KG1 (cell line): ENCODE results near the gene GULP1.
"Not testable (repeated sequence)": the region's sequence is repeated elsewhere in the genome, so short reads cannot be mapped to it uniquely, and the experiment has no call there.

Experiments used
- DNase-seq: peaks from one replicate; lab custom pipeline; 2025; lab: John Stamatoyannopoulos, UW

Gene GULP1, protein sequence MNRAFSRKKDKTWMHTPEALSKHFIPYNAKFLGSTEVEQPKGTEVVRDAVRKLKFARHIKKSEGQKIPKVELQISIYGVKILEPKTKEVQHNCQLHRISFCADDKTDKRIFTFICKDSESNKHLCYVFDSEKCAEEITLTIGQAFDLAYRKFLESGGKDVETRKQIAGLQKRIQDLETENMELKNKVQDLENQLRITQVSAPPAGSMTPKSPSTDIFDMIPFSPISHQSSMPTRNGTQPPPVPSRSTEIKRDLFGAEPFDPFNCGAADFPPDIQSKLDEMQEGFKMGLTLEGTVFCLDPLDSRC

DNA sequence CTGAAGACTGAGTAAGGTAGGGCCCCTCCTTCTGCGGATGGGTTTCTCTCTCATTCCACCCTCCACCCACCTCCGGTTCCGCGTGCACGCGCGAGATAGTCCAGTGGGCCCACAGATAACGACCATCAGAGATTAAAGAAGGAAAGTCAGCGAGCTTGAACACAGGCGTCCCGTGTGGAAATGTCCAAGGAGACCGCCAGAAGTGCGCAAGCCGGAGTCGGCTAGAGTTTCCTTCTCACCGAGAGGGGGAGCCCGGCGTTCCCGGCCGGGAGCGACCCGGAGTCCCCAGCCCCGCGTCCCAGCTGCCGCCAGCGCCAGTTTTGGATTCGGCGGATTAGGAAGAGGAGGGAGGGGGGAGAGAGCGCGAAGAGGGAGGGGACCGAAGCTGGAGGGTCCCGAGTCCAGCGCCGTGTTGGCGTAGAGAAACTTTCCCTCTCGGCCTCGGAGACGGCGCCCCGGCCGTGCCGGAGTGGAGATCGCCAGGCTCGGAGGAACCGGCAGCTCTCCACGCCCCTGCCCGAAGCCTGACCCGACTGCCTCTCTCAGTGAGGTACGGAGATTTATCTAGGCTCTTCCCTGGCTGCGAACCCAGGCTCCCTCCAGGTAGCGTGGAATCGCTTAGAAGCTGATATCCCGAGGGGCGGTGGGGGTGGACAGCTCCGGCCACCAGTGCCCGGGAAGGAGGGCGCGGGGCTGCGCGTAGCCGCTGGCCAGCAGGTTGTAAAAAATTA, at the start of gene GULP1:
Gene GULP1 (plus strand): TSS at position 258 of the 731 bp plus-strand sequence. CDS start 185,829 bp downstream, outside the sequence.
- DNase-seq: no peak

DNA sequence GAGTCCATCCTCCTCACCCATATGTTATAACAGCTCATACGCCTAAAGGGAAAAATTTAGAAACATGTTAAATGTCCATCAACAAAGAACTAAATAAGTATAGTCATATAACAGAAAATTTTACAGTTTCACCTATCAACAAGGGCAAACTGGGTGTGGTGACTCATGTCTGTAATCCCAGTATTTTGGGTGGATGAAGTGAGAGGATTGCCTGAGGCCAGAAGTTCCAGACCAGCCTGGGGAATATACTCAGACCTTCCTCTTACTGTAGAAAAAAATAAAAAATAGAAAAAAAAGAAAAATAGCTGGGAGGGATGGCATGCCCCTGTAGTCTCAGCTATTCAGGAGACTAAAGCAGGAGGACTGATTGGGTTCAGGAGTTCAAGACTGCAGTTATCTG, 48.3 kb upstream of the GULP1 start:
- no peak for DNase-seq

DNA sequence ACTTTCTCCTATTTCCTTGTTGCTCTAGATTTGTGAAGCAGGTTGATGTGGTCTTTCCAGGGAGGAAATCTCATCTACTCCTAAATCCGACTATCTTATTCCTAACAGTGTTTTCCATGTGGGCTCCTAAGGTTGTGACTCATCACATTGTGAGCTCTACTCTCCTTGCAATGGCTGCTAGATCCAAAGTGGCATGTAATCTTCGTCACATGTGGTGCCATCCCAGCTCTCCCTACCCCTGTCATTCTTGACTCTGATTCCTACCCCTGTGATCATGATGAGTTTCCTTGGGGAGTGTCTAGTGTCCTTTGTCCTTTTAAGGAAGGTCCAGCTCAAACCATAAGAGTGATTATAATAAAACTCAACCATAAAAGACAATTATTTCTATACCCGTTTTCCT, 47.3 kb upstream of the GULP1 start:
- DNase-seq: no peak

DNA sequence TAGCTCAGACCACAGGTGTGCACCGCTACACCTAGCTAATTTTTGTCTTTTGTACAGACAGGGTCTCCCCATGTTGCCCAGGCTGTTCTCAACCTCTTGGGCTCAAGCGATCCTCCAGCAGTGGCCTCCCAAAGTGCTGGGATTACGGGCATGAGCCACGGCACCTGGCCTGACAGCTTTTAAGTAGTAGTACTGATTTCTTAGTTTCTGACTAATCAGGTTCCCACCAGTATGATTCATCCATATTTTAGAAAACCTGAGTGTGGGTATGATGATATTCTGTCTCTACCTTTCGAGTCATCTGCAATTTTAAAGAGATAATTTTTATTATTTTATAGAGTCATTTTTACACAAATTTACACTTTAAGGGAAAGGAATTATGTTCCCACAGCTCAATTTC, 46.4 kb upstream of the GULP1 start:
- DNase-seq: no peak

DNA sequence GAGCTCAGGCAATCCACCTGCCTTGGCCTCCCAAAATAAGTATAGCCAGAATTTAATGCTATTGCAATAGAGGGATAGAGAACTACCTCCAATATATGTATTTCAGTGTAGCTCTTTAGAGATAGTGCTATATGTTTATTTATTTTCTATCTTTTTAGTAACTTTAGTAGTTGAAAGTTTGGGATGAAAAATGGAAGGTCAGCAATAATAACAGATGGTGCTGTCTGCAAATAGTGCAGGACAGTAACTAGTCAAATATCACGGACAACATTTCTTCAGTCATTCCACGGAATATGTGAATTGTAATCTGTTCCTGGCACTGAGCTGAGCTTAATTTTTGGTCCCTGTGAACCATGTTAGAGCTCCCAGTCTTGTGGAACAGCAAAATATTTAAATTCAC, 43.2 kb upstream of the GULP1 start:
- no peak for DNase-seq

DNA sequence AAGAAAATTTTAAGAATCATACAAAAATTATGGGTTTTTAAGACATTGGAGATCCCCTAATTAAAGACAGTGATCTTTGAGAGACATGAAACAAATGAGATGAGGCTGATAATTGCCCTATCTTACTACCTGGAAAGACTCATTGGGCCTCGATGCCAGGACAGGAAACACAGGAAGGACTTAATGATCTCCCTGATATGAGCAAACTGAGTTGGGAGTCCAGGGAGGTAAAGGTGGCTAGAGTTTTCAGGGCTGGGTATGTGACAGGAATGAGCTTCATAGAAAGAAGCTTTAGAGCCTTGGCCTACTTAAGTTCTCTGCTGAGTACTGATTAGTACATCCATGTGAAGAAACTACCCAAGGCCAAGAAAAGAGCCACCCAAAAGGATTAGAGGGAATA, 40.6 kb upstream of the GULP1 start:
- DNase-seq: no peak

DNA sequence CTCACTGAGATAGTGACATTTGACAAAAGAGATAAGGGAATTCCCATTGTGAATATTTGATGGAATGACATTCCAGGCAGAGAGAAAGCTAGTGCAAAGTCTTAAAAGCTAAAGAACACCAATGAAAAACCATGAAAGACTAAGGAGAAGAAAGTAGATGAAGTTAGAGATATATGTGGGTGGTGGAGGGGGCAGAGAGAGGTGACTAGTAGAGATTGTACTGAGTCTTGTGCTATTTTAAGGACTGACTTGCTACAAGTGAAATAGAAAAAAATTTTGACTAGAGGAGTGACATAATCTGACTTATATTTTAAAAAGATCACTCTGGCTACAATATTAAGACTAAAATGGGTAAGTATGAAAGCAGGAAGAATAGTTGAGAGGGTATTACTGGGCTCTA, 35.3 kb upstream of the GULP1 start:
- no peak for DNase-seq

DNA sequence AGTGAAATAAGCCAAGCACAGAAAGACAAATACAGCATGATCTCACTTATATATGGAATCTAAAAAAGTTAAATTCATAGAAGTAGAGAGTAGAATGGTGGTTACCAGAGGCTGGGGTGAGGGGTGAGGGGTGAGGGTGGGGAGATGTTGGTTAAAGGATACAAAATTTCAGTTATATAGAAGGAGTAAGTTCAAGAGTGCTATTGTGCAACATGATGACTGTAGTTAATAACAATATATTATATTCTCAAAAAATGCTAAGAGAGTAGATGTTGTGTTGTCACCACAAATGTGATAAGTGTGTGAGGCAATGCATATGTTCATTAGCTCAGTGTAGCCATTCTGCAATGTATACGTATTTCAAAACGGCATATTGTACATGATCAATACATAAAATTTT, 26.4 kb upstream of the GULP1 start:
- no peak for DNase-seq

DNA sequence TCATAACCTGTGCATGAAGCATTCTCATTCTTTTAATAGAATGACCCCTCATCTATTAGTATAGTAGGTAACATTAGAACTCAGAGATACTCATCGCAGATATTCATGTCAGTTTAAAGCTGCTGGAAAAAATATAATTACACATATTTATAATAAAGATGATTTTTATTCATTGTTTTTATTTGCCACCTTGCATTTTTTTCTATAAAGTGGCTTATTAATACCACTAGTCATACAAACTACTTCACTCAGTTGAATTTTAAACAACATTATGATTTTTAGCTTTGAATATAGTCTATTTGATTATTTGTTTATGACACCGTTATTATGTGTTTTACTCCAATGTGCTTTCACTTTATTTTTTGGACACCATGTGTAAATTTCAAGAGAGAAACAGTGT, 23.9 kb upstream of the GULP1 start:
- no peak for DNase-seq

DNA sequence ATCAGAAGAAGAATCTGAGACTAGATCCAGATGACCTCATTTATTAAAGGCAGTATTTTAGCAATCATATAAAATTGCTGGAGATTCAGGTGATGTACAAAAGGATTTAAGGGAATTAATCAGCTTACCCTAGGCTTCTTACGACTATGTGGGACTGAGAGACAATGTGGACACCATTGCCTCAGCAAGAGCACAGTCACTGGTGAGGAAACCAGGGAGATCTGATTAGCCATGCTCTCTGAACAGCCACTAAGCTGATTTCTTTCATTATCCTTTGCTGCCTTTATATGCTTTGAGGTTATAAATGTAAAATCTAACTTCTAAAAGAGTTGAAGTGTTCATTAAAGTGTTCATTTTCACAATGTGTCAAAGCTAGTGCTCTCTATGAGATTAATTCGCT, 22.7 kb upstream of the GULP1 start:
- DNase-seq: no peak

DNA sequence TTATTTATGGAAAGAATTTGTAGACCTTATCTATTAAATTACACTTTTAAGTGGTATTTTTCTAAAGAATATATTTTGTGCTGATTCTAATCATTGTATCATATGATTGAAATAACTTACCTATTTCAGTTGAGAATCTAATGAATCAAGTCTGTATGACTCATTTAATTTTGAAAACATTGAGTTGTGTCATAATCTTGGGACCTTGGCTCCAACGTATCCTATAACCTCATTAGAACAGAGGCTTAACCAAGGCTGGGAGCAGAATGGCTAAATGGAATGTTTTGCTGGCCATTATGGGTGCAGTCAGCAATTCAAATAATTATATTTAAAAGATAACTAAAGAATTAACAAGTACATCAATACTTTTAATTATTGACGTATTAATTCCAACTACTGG, 19.6 kb upstream of the GULP1 start:
- no peak for DNase-seq

DNA sequence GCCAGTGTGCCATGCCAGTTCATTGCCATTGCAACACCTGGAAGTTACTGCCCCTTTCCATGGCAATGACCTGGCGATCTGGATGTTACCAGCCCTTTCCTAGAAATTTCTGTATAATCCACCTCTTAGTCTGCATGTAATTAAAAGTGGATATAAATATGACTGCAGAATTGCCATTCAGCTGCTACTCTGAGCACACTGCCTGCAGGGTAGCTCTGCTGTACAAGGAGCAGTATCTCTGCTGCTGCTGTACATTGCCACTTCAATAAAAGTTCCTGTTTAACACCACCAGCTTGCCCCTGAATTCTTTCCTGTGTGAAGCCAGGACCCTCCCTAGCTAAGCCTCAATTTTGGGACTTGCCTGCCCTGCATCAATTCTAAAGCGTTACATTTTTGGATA, 17.4 kb upstream of the GULP1 start:
- DNase-seq: no peak

DNA sequence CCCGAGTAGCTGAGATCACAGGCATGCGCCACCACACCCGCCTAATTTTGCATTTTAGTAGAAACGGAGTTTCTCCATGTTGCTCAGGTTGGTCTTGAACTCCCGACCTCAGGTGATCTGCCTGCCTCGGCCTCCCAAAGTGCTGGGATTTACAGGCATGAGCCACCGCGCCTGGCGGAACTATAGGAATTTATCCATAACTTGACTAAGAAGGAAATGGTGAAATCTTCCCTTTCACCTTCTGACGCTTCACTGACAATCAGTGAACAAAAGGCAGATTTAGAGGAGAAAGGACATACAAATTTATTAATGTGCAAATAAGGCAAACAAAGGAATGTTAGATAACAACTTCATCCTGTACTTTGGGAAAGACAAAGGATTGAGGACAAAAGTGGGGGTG, 15.4 kb upstream of the GULP1 start:
- no peak for DNase-seq

DNA sequence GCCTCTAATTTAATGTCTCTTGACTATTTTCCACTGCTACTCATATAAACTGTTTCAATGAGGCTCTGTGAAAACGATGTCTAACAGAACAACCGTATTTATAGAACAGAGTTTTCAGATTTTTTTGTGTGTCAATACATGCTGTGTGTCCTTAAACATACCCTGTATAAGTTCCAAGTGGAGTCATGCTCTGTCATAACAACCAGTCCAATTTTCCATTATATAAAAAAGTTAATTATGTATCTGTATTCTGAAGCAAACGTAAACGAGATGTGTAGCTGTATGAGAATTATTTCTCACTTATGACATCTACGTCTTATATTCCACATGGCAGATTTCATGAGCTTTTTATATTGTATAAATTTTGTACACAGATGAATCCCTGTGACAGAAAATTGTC, 13.9 kb upstream of the GULP1 start:
- DNase-seq: no peak

DNA sequence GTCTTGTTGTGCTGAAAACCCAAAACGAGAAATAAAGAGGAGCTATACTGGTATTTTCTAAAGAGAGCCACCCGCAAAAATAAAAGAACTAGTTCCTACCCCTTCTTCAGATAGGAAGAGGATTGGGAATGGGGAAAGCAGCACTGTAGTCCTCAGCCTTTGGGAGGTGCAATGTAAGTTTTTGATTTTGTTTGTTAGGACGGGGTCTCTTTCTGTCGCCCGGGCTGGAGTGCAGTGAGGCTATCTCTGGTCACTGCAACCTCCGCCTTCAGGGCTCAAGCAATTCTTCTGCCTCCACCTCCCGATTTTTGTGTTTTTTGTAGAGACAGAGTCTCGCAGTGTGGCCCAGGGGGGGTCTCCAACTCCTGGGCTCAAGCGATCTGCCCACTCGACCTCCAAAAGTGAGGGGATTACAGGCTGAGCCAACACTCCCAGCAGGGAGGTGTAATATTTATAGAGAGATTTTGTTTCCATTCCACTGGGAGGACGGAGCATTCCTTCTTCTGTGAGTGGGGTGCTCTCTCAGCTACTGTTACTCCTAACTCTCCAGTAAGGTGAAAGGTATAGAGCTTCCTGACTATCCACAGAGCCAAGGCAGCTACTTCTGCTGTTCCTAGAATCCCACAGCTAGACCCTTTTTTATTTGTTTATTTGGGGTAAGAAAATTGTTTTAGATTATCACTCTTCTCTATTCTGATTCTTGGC, 13.1 kb upstream of the GULP1 start:
- no peak for DNase-seq

DNA sequence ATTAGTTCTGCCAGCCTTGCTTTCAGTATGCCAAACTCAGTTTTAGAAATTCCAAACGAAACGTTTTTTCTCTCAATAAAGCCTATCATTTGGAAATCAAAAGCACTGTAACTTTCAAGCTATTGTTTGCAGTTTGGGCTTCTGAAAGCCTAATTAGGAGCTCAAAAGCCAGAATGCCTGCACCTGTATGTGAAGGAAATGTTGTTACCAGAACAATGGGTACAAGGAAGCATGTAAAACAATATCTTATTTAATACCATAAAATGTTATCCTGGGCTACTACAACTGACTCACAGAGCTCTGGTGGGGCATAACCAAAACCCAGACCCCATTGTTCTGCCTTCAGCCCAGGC, 12.6 kb upstream of the GULP1 start:
- no peak for DNase-seq

DNA sequence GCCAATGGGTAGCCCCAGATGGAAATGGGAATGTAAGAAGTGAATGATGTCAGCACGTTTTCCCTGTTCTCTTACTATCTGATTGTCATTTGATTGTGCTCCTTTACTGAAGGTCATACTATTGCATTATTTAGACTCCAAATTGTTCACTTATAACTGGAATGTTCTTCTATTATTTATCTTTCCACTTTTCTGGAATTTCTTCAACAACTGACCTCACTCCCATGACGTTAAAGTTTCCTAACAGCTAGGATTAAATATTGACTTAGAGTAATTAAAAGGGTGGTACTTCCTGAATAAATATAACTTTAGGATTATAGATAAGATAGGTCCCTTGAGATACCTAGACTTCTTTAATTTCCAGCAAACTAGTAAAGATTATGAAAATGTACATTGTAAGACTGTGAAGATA, 10.9 kb upstream of the GULP1 start:
- DNase-seq: no peak

DNA sequence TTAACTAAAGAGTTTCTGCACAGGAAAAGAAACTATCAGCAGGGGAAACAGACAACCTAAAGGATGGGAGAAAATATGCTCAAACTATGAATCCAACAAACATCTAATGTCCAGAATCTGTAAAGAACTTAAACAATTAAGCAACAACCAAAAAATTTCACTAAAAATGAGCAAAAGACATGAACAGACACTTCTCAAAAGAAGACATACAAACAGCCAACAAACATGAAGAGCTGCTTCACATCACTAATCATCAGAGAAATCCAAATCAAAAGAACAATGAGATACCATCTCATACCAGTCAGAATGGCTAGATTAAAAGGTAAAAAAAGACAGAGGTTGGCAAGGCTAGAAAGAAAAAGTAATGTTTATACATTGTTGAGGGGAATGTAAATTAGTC, 8.8 kb upstream of the GULP1 start:
- DNase-seq: no peak

DNA sequence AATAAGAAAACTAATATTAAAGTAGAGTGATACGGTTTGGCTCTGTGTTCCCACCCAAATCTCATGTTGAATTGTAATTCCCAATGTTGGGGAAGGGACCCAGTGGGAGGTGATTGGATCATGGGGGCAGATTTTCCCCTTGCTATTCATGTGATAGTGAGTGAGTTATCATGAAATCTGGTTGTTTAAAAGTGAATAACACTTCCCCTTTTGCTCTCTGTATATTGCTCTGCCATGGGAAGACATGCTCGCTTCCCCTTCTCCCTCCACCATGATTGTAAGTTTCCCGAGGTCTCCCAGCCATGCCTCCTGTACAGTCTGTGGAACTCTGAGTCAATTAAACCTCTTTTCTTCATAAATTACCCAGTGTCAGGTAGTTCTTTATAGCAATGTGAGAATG, 7.4 kb upstream of the GULP1 start:
- DNase-seq: not testable (repeated sequence)

DNA sequence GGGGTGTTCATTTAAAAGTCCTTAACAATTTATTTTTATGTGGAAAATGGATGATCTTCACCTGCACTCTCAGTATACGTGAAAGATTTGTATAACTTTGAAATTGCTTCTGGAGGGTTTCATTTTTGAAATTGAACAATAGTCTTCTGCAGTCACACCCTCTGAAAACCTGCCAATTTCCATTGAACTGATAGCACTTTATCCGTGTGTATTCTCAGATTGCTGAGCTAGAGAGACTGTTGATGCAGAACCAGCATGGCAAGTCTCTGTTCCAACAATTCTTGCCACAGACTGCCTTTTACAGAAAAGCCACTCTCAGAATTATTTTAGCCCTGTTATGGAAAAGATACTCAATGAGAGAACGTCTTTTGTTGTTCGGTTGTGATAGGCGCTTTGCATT, 6.6 kb upstream of the GULP1 start:
- DNase-seq: no peak

DNA sequence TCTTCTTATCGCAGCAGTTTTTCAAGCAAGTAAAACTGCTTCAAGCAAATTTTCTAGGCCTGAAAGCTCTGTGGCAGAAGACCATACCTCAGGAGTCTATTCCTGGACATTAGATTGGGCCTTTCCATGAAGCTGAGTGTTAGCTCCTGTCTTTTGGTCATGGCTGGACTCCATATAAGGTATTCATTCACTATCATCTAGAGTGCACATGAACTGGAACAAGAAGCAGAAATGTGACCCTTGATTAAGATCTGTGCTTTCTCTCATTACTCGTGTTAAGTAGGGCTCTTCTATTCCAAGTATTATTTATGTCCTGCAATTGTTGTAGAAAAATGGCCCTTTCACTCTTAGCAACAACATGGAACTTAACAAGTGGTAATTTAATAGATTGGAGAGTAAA, 5.9 kb upstream of the GULP1 start:
- DNase-seq: no peak

DNA sequence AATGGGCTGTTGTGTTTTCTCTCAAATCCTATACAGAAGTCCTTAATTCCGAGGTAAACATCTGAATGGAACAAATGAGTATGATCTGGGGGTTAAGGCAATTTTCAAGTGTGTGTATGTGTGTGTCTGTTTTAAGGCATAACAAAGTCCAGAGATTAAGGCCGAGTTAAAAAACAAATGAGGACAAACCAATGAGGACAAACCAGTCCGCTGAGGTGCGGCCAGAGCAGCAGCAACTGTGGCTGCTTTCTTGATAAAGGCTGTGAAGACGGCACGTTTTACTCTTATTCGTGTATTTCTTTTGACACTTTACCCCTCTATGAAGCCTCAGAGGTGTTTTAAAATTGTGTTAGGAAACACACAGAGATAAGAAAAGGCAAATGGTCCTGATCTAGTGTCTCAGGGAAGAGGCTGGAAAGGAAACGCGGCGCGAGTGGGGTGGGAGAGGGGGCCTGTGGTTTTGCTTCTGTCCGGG, 495 bp upstream of the GULP1 start:
- no peak for DNase-seq
